ENCODE measurements around the gene CR1. TPM values are rescaled to one million over a fixed set of nuclear protein-coding genes. Genes with fewer than 3 reads are reported as not detected.
"Not testable (repeated sequence)": the region's sequence is repeated elsewhere in the genome, so short reads cannot be mapped to it uniquely, and the experiment has no call there.

The CR1 gene
- total RNA-seq, 1 donor from 2014 or later: not detected

GRCh38 chr1:207474210-207474609 is 21.7 kb upstream of the CR1 start:
- no peak for DNase-seq (ENCODE audit: low read depth)
- no peak for FAIRE-seq

GRCh38 chr1:207486198-207486597 is 9.8 kb upstream of the CR1 start:
- no peak overlapping the region for H3K4me3 ChIP-seq (ENCODE audit: low read depth, low read length)
- H3K27me3 ChIP-seq (ENCODE audit: control insufficient read depth, insufficient read depth, low read length): peaks cover 2% of the 10 kb centered on the region
- TF ChIP-seq CTCF (IDR thresholded peaks at IDR 0.05; ENCODE audit: insufficient read depth, low read length, severe bottlenecking): no peak
- FAIRE-seq (no peak), DNase-seq (ENCODE audit: low read depth) (no peak)
- no peaks in the 10 kb centered on the region for H3K36me3 ChIP-seq (ENCODE audit: control insufficient read depth, insufficient read depth, low read length)

More at GRCh38 chr1:207474210-207474609, 21.7 kb upstream of the CR1 start:
- no peak overlapping the region for H3K4me3 ChIP-seq (ENCODE audit: low read depth, low read length)
- no peaks in the 10 kb centered on the region for H3K36me3 ChIP-seq (ENCODE audit: control insufficient read depth, insufficient read depth, low read length)
- peaks cover 6% of the 10 kb centered on the region for H3K27me3 ChIP-seq (ENCODE audit: control insufficient read depth, insufficient read depth, low read length)
- TF ChIP-seq CTCF (IDR thresholded peaks at IDR 0.05; ENCODE audit: insufficient read depth, low read length, severe bottlenecking): no peak

GRCh38 chr1:207487636-207488035 is 8.3 kb upstream of the CR1 start:
- FAIRE-seq (no peak), DNase-seq (ENCODE audit: low read depth) (no peak)
- TF ChIP-seq CTCF (IDR thresholded peaks at IDR 0.05; ENCODE audit: insufficient read depth, low read length, severe bottlenecking): no peak
- no peaks in the 10 kb centered on the region for H3K27me3 ChIP-seq (ENCODE audit: control insufficient read depth, insufficient read depth, low read length)
- H3K4me3 ChIP-seq (ENCODE audit: low read depth, low read length): no peak overlapping the region
- H3K36me3 ChIP-seq (ENCODE audit: control insufficient read depth, insufficient read depth, low read length): no peaks in the 10 kb centered on the region

- H3K36me3 ChIP-seq (ENCODE audit: control insufficient read depth, insufficient read depth, low read length): no peaks in the 10 kb centered on the region
- no peak for TF ChIP-seq CTCF (IDR thresholded peaks at IDR 0.05; ENCODE audit: insufficient read depth, low read length, severe bottlenecking)
- no peak overlapping the region for H3K4me3 ChIP-seq (ENCODE audit: low read depth, low read length)
- DNase-seq (ENCODE audit: low read depth) (no peak), FAIRE-seq (no peak)
- H3K27me3 ChIP-seq (ENCODE audit: control insufficient read depth, insufficient read depth, low read length): peaks cover 19% of the 10 kb centered on the region
Observed at GRCh38 chr1:207493212-207493611, 2.7 kb upstream of the CR1 start.

- DNase-seq (ENCODE audit: low read depth) (no peak), FAIRE-seq (no peak)
- peaks cover 19% of the 10 kb centered on the region for H3K27me3 ChIP-seq (ENCODE audit: control insufficient read depth, insufficient read depth, low read length)
Observed at GRCh38 chr1:207494171-207494570, 1.8 kb upstream of the CR1 start.

GRCh38 chr1:207495281-207495680 is 676 bp upstream of the CR1 start:
- FAIRE-seq; H3K4me3 ChIP-seq (ENCODE audit: low read depth, low read length); H3K36me3 ChIP-seq (ENCODE audit: control insufficient read depth, insufficient read depth, low read length); DNase-seq (ENCODE audit: low read depth): not testable (repeated sequence)
- H3K27me3 ChIP-seq (ENCODE audit: control insufficient read depth, insufficient read depth, low read length): peaks cover 19% of the 10 kb centered on the region

More at GRCh38 chr1:207494171-207494570, 1.8 kb upstream of the CR1 start:
- H3K4me3 ChIP-seq (ENCODE audit: low read depth, low read length): no peak overlapping the region
- TF ChIP-seq CTCF (IDR thresholded peaks at IDR 0.05; ENCODE audit: insufficient read depth, low read length, severe bottlenecking): no peak
- no peaks in the 10 kb centered on the region for H3K36me3 ChIP-seq (ENCODE audit: control insufficient read depth, insufficient read depth, low read length)

Measured in bronchial epithelial cell (primary cell).